Measurements from ENCODE around the gene RB1. TPM values are rescaled to one million over a fixed set of nuclear protein-coding genes. Genes with fewer than 3 reads are reported as not detected.

The RB1 gene
- total RNA-seq (34.8 and 41.2 TPM in 2 replicates), polyA plus RNA-seq (5.3 and 8.0 TPM in 2 replicates), polyA minus RNA-seq (12.5 and 15.2 TPM in 2 replicates), Bru-seq, nascent RNA (percentile 84 among the genes with signal in this experiment), BruChase-seq, experiment 1, labeled RNA remaining after a 6-hour chase (percentile 72 among the genes with signal in this experiment), BruChase-seq, experiment 2, labeled RNA remaining after a 2-hour chase (percentile 78 among the genes with signal in this experiment)
- 14.3 and 14.6 TPM in 2 replicates for polyA plus RNA-seq (2011; cell fraction: cytosol; rRNA removed)
- 14.1 and 15.9 TPM in 2 replicates for polyA plus RNA-seq (2011; cell fraction: nucleus; rRNA removed)
- polyA plus RNA-seq (2012): 15.0 and 22.0 TPM in 2 replicates
- polyA minus RNA-seq (2011; cell fraction: cytosol; rRNA and poly(A)+ RNA removed): 11.2 TPM
- 20.2 and 22.2 TPM in 2 replicates for polyA minus RNA-seq (2011; cell fraction: nucleus; rRNA and poly(A)+ RNA removed)
- long read RNA-seq, full-length matches to known transcripts: 31 of 44 reads
- long read RNA-seq, partial matches to known transcripts: 7 of 44 reads
- long read RNA-seq, other reads (novel, unspliced or antisense): 6 of 44 reads

- CTCF ChIA-PET: interaction anchor here (0.6 kb wide), 1 partner anchor 277 kb away, joined by 3 read pairs; no protein-coding TSS in a partner anchor
- Histone ChIP-seq H3K4me3 (replicated peaks in 1 of 3; ENCODE audit: insufficient read depth in 1 of 3, low read depth in 1 of 3, low read length in 3 of 3) (peak within 1 kb of the TSS; percentile 94 to 98 (median 97)), H3K9me3 (replicated peaks; ENCODE audit: control insufficient read depth, insufficient read depth, low read length) (no peaks in the 10 kb centered on the region), H4K20me1 (replicated peaks; ENCODE audit: control insufficient read depth, extremely low read depth, insufficient read depth, low read length) (no peaks in the 10 kb centered on the region), H3K4me2 (ENCODE audit: insufficient read depth, low read length) (peak within 1 kb of the TSS; percentile 98), H3K9me1 (replicated peaks; ENCODE audit: control insufficient read depth, extremely low read depth, insufficient read depth, low read length) (no peaks in the 10 kb centered on the region), H3K4me1 (ENCODE audit: control insufficient read depth, extremely low read depth, insufficient read depth, low read length) (peaks cover 21% of the 10 kb centered on the region), H3K36me3 (ENCODE audit: control insufficient read depth in 2 of 2, extremely low read depth in 1 of 2, insufficient read depth in 2 of 2, low read length in 2 of 2) (peaks cover 0 to 3% of the 10 kb centered on the region in 2 experiments), H3K9ac (replicated peaks; ENCODE audit: extremely low read depth, insufficient read depth, low read length) (peak within 1 kb of the TSS; percentile 98), H3K79me2 (ENCODE audit: control insufficient read depth, insufficient read depth, low read length) (peaks cover 28% of the 10 kb centered on the region), H3K27ac (ENCODE audit: insufficient read depth, low read depth, low read length) (peak within 1 kb of the TSS; percentile 94), H3K27me3 (ENCODE audit: control insufficient read depth in 2 of 2, insufficient read depth in 2 of 2, low read length in 2 of 2) (no peaks in the 10 kb centered on the region), H2AFZ (ENCODE audit: low read depth, low read length) (peak within 1 kb of the TSS; percentile 99)
- FAIRE-seq (peak; percentile 88), DNase-seq (ENCODE audit: low read depth, low spot score) (peak; percentile 92)
- dilution Hi-C loops (cut with MboI; ENCODE audit: extremely low pct_ligation_motif_present, low sequenced_read_pairs) (no loop called here), intact Hi-C loops (cut with micrococcal nuclease) (loop anchor here (1.0 to 5.0 kb wide), 7 partner anchors 70 to 302 kb away; partner anchors contain the start of genes ITM2B, LPAR6, MED4 and NUDT15)
- no TSS peak for BruUV-seq (replicated peaks)
- POLR2A ChIA-PET: no interaction called here
- TF ChIP-seq GATA2 (IDR thresholded peaks at IDR 0.05; ENCODE audit: insufficient read depth, insufficient read length, low read depth, low read length): no peak
- TF ChIP-seq POLR2AphosphoS5 (IDR thresholded peaks at IDR 0.05; ENCODE audit: insufficient read depth, low read depth, low read length): peak; percentile 88
- TF ChIP-seq MAX (IDR thresholded peaks at IDR 0.05; ENCODE audit: insufficient read depth, insufficient read length): no peak
Measured at GRCh38 chr13:48303359-48304142, at the start of gene RB1. Gene RB1, plus strand, starts transcription at chr13:48303751. Its CDS starts 162 bp downstream, at chr13:48303913.

DNA sequence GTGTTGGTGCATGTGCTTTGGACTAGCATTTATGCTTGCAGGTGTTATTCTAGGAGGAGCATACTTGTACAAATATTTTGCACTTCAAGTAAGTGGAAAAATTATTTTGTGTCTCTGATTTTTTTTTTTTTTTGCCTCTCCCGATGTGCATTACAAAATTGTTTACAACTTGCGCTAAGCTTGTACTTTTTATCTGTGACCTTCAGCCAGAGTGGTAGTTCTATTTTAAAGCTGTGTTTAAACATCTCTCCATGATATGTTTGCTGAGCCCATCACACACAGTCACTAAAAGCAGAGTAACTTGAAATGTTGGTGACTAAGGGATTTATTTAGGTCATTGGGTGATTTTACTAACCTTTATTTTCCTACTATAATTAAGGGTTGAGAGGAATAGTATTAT lies 49.7 kb upstream of the RB1 start:
- H3K9me3 ChIP-seq (replicated peaks; ENCODE audit: control insufficient read depth, insufficient read depth, low read length): no peaks in the 10 kb centered on the region
- peaks cover 9% of the 10 kb centered on the region for H3K79me2 ChIP-seq (ENCODE audit: control insufficient read depth, insufficient read depth, low read length)
- no peak for FAIRE-seq
- no TSS peak for BruUV-seq (replicated peaks)
- TF ChIP-seq MYC (IDR thresholded peaks at IDR 0.05; ENCODE audit: low read depth, low read length) (no peak), GATA2 (IDR thresholded peaks at IDR 0.05; ENCODE audit: insufficient read depth, insufficient read length, low read depth, low read length) (no peak)
- POLR2A ChIA-PET: no interaction called here
- H4K20me1 ChIP-seq (replicated peaks; ENCODE audit: control insufficient read depth, extremely low read depth, insufficient read depth, low read length): no peaks in the 10 kb centered on the region
- DNase-seq (ENCODE audit: low read depth, low spot score): no peak
- no peaks in the 10 kb centered on the region for H3K27me3 ChIP-seq (ENCODE audit: control insufficient read depth in 2 of 2, insufficient read depth in 2 of 2, low read length in 2 of 2)
- H3K9me1 ChIP-seq (replicated peaks; ENCODE audit: control insufficient read depth, extremely low read depth, insufficient read depth, low read length): no peaks in the 10 kb centered on the region
- intact Hi-C loops (cut with micrococcal nuclease): no loop called here
- H3K9ac ChIP-seq (replicated peaks; ENCODE audit: extremely low read depth, insufficient read depth, low read length): no peak overlapping the region
- peaks cover 8 to 10% of the 10 kb centered on the region in 2 experiments for H3K36me3 ChIP-seq (ENCODE audit: control insufficient read depth in 2 of 2, extremely low read depth in 1 of 2, insufficient read depth in 2 of 2, low read length in 2 of 2)
- no peak overlapping the region for H3K4me3 ChIP-seq (replicated peaks in 1 of 3; ENCODE audit: insufficient read depth in 1 of 3, low read depth in 1 of 3, low read length in 3 of 3)
- no peak overlapping the region for H3K27ac ChIP-seq (ENCODE audit: insufficient read depth, low read depth, low read length)
- H3K4me2 ChIP-seq (ENCODE audit: insufficient read depth, low read length): no peak overlapping the region
- dilution Hi-C loops (cut with MboI; ENCODE audit: extremely low pct_ligation_motif_present, low sequenced_read_pairs): no loop called here
- no peak overlapping the region for H2AFZ ChIP-seq (ENCODE audit: low read depth, low read length)
- H3K4me1 ChIP-seq (ENCODE audit: control insufficient read depth, extremely low read depth, insufficient read depth, low read length): no peaks in the 10 kb centered on the region
- CTCF ChIA-PET: no interaction called here

Data from endothelial cell of umbilical vein (primary cell).